ENCODE results near the gene OR2M2.

OR2M2 gene, protein sequence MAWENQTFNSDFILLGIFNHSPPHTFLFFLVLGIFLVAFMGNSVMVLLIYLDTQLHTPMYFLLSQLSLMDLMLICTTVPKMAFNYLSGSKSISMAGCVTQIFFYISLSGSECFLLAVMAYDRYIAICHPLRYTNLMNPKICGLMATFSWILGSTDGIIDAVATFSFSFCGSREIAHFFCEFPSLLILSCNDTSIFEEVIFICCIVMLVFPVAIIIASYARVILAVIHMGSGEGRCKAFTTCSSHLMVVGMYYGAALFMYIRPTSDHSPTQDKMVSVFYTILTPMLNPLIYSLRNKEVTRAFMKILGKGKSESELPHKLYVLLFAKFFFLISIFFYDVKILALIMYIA

DNA sequence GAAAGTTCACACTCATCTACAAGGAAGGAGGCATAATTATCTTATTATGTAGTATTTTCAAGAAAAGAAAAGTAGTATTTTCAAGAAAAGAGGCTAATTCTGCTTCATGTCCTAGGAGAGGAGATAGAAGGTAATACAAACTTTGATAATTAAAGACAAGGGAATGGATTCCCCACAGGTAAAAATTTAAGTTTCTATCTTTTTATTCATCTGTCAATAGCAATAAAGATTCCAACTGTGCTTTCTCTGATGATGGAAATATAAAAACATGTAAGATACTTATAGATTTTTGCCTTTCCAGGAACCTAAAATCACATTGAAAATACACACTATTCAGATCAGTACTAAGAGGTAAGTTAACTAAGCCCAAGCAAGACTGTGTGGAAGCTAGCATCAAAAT, at the start of gene OR2M2:
Gene OR2M2, plus strand, starts transcription at position 301 of the 400 bp plus-strand sequence. CDS start 5,165 bp downstream, outside the sequence.
- no peak for DNase-seq (ENCODE audit: low read depth)

DNA sequence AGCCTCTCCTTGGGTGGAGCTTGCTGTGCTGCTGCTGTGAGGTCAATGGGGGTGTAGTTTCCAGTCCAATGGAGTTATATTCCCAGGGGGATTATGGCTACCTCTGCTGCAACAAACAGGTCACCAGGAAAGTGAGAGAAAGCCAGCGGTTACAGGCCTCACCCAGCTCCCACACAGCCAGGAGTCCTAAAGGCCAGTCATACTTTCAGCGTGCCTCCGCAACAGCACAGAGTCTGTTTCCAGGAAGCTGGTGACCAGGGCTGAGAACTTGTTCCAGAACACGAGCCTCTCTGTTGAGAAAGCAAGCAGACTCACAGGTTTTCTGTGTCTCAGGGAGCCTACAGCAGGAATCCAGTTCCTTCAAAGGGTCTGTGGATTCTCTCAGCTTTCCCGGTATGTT, 47.0 kb upstream of the OR2M2 start:
- no peak for DNase-seq (ENCODE audit: low read depth)

DNA sequence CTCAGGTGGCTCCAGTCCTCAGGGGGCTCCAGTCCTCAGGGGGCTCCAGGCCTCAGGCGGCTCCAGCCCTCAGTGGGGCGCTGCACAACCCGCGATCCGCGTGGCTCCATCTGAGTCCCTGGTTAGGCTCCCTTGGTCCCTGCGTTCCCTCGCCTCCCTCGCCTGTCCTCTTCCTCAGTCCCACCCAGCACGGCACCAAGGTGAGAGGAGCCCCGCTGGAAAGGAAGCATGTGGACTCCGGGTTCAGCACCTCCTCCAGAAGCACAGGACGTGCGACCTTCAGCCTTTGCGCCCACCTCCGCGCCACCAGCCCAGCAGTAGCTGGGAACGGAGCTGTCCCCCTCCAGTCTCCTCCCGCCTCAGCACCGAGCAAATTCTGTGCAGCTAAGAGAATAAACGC, 37.8 kb upstream of the OR2M2 start:
- no peak for DNase-seq (ENCODE audit: low read depth)

DNA sequence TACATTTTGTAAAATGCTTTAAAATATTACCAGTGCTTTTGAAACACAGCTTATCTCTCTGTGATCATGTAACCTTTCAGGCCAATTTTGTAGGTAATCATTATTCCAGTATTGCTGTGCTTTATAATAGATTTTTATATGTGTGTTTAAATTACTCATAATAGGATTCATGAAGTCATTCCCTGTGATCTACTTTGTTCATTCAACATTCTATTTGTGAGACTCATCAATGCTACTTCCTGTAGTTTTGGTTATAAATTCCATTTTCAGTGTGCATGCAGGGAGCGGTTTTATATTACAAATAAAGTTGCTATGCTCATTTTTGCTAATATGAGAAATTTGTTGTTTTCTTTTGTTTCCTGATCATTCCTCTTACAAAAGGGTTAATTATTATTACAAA, 33.8 kb upstream of the OR2M2 start:
- no peak for DNase-seq (ENCODE audit: low read depth)

DNA sequence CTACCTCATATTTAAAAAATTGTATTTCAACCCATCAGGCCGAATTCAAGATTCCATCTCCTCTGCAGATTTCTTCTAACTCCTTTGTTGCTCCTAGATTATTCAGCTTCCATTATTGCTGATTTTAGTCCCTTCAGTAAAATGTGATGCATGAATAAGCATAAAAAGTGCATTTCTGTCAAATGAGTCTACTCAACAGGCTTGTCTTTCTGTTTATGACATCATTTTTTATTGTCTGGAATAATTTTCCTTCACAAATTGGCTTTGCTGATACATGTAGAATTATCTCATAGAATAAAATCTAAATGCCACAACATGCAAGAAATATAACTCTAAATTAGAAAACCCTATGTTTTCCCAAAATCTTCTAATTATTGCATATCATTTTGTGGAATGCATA, 31.3 kb upstream of the OR2M2 start:
- DNase-seq (ENCODE audit: low read depth), result no peak

DNA sequence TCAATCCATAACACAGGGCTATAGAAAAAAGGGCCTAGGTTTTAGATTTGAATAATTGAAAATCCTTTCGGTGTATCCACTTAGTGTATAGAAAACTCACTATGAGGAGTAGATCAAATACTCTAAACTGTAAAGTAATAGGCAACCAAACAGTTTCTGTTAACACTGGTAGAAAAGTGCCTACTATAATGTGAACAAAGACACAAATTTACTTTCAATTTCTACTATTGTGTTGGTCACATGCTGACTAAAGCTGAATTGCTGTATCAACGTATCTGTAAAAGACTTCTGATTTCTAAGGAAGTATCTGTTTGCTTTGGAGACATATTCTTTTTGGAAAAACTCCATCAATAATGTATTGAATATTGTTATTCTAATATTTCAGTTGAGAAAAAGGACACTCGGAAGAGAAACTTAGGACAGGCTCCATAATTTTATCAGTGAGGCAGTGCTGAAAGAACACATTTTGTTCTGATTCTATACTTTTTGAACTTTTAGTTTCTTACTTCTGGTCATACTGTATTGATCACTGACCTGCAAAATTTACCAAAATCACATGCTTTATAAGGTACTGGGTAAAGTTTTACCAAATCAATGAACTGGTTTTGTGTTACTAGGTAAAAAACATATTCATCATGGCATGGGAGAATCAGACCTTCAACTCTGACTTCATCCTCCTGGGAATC, 30.0 kb upstream of the OR2M2 start, which contains the start of gene OR2M5:
Gene OR2M5, plus strand, starts transcription at position 636 of the 686 bp plus-strand sequence. Its CDS starts 0 bp downstream, at position 636.
- DNase-seq (ENCODE audit: low read depth), result no peak

DNA sequence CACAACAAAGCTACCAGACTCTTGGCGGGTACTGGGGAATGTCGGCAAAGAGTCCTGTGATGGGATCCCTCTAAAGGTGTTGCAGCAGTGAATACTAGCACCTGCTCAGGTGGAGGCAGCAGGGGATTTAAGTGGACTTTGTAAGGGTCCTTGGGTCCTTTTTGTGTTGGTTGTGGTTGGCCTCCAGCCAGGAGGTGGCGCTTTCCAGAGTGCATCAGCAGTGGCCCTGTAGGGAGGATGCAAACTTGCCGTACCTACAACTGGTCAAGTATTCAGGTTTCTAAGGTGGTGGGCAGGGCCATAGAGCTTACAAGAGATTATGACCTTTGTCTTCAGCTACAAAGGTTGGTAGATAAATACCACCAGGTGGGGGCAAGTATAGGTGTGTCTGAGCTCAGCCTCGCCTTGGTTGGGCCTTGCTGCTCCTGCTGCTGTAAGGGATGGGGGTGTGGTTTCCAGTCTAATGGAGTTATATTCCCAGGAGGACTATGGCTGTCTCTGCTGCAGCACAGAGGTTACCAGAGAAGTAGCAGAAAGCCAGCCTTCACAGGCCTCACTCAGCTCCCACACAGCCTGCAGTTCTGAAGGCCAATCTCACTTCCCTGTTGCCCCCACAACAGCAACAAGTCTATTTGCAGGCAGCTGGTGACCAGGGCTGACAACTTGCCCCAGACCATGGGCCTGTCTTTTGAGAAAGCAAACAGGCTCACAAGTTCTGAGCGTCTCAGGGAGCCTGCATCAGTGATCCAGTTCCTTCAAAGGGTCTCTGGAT, 22.4 kb upstream of the OR2M2 start:
- DNase-seq (ENCODE audit: low read depth), result no peak

DNA sequence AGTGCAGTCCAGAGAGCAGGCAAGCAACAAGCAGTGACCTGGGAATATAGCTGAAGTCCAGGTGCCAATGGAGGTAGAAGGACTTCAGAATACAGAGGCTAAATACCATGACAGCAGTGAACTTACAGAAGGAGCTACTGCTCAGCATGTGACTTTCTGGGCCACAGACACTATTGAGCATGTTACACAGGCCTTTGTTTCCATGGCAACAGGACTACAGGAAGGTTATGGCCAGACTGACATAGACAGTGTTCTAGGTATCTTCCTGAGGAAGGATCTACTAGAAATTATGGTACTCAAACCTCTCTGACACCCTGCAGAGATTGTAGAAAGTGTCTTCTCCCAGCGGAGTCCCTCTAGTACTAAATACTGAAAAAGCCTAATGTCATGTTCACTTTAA, 18.7 kb upstream of the OR2M2 start:
- no peak for DNase-seq (ENCODE audit: low read depth)

DNA sequence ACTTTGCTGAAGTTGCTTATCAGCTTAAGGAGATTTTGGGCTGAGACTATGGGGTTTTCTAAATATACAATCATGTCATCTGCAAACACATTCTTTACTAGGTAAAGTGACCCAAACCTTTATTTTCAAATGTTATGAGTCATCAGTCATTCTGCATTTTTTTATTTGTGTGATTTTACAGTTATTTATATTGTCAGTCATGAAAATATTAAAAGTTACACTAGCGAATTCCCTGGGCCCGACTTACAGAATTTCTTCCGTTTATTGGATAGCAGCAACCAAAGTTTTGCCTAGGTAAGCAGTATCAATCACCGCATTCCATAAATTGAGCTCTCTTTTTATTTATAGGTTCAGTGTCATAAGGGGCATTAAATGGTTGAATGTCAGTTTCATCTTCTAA, 15.9 kb upstream of the OR2M2 start:
- no peak for DNase-seq (ENCODE audit: low read depth)

DNA sequence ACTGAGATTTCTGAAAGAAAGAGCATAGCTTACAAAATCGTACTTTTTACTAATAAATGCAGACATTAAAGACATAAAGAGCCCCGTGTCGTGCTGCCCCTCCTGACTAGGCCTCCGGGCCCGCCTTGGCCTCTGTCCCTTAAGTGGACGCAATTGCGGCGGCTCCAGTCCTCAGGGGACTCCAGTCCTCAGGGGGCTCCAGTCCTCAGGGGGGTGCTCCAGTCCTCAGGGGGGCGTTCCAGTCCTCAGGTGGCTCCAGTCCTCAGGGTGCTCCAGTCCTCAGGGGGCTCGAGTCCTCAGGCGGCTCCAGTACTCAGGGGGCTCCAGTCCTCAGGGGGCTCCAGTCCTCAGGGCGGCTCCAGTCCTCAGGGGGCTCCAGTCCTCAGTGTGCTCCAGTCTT, 10.6 kb upstream of the OR2M2 start:
- no peak for DNase-seq (ENCODE audit: low read depth)

DNA sequence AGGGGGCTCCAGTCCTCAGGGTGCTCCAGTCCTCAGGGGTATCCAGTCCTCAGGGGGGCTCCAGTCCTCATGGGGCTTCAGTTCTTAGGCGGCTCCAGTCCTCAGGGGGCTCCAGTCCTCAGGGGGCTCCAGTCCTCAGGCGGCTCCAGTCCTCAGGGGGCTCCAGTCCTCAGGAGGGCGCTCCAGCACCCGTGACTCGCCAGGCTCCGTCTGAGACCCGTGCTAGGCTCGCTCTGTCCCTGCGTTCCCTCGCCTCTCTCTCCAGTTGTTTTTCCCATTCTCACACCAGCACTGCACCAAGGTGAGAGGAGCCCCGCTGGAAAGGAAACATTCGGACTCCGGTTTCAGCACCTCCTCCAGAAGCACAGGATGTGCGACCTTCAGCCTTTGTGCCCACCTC, 9.4 kb upstream of the OR2M2 start:
- no peak for DNase-seq (ENCODE audit: low read depth)

DNA sequence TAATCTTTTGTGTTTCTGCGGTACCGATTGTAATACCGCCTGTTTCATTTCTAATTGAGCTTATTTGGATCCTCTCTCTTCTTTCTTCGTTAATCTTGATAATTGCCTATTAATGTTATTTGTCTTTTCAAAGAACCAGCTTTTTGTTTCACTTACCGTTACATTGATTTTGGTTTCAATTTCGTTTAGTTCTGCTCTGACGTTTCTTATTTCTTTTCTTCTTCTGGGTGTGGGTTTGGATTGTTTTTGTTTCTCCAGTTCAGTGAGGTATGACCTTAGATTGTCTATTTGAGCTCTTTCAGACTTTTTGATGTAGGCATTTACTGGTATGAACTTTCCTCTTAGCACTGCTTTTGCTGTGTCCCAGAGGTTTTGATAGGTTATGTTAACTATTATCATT, 9.4 kb downstream of the OR2M2 start:
- no peak for DNase-seq (ENCODE audit: low read depth)

DNA sequence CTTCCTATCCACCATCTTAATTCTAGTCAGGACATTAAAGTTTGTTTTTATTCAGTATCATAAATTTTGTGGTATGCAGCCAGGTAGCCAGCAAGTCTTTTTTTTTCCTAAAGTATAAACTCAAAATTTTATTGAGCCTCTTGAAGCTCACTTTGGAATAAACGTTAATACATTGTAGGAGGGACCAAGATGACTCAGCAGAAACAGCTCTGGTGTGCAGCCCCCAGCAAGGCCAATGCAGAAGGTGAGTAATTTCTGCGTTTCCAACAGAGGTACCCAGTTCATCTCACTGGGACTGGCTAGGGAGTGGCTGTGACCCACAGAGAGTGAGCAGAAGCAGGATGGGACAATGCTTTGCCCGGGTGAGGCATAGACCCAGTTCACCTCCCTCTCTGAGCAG, 12.7 kb downstream of the OR2M2 start:
- DNase-seq (ENCODE audit: low read depth), result no peak

DNA sequence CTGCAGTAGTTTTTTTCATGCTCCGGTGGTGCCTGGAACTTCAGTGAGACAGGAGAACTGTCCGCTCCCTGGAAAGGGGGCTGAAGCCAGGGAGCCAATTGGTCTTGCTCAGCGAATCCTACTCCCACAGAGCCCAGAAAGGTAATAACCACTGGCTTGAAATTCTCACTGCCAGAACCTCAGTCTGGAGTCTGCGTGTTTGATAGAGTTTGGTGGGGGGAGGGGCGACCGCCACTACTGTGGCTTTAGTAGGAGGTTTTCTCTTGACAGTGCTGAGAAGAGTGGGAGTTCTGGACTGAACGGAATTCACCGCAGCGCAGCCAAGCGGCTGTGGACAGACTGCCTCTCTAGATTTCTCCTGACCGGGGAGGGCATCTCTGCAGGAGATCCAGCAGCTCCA, 14.4 kb downstream of the OR2M2 start:
- no peak for DNase-seq (ENCODE audit: low read depth)

DNA sequence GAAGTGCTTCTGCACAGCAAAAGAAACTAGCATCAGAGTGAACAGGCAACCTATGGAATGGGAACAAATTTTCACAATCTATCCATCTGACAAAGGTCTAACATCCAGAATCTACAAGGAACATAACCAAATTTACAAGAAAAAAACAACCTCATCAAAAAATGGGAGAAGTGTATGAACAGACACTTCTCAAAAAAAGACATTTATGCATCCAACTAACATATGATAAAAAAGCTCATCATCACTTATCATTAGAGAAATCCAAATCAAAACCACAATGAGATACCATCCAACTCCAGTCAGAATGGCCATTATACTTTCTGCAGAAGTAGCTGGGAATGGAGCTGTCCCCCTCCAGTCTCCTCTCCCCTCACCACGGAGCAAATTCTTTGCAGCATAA, 19.5 kb downstream of the OR2M2 start:
- DNase-seq (ENCODE audit: low read depth), result no peak

DNA sequence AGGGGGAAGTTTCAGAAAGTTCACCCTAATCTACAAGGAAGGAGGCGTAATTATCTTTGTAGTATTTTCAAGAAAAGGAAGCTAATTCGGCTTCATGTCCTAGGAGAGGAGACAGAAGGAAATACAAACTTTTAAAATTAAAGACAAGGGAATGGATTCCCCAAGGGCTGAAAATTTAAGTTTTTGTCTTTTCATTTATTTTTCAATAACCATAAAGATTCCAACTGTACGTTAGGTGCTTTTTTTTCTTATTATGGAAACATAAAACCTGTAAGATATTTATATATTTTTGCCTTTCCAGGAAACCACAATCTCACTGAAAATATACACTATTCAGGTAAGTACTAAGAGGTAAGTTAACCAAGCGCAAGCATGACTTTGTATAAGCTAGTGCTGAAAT, 22.3 kb downstream of the OR2M2 start, which contains the start of gene OR2M3:
Gene OR2M3, plus strand, starts transcription at position 301 of the 400 bp plus-strand sequence. CDS start 5,803 bp downstream, outside the sequence.
- no peak for DNase-seq (ENCODE audit: low read depth)

DNA sequence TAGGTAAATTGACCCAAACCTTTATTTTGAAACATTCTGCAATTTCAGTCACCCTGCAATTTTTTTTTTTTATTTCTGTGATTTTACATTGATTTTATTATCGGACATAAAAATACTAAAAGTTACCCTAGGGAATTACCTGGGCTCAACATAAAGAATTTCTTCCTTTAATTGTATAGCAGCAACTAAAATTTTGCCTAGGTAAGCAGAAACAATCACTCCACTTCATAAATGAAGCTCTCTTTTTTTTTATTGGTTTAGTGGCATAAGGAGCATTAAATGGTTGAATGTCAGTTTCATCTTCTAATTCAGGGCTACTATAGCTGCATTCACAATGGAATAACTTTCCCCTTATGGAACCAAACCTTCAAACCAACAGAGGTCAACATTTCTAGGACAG, 41.3 kb downstream of the OR2M2 start:
- DNase-seq (ENCODE audit: low read depth), result no peak

DNA sequence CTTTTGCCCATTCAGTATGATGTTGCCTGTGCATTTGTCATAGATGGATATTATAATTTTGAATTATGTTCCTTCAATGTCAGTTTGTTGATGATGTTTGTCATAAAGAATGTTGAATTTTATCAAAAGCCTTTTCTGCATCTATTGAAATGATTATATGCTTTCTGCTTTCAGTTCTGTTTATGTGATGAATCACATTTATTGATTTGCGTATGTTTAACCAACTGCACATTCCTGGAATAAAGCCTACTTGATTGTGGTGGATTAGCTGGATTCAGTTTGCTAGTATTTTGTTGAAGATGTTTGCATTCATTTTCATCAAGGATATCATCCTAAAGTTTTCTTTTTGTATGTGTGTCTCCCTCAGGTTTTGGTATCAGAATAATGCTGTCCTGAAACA, 50.9 kb downstream of the OR2M2 start:
- DNase-seq (ENCODE audit: low read depth), result no peak

DNA sequence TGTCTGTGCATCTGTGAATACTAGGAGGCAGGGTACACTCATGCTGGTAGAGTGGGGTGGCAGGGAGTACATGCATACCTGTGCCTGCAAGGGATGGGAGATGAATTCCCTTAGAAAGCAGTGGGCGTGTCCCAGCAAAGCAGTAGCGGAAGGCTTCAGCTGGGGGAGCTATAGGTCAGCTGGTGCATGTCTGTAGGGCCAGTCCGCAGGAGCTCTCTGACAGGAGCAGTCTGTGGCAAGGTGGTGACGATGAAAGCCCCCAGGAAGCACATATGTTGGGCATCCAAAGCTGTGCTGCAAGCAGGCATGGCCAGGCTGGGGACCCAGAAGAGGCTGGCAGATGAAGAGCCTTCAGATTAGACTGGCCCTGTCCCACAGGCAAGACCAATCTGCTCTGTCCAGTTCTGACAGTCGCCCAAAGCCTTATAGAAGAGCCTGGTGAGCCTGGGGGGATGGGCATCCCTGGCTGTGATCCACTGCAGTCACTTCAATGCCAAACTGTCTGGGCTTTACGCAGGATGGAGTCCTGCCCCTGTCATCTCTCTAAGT, 54.8 kb downstream of the OR2M2 start:
- no peak for DNase-seq (ENCODE audit: low read depth)
